ENCODE results near the gene KHDRBS2.

Gene KHDRBS2

GRCh38 chr6:62009445-62009844, 276.6 kb downstream of the KHDRBS2 start:
- DNase-seq: no peak

GRCh38 chr6:61989616-61990015, 296.4 kb downstream of the KHDRBS2 start:
- DNase-seq: no peak

- DNase-seq: no peak
Observed at GRCh38 chr6:61980622-61981021, 305.4 kb downstream of the KHDRBS2 start.

GRCh38 chr6:61977947-61978346, 308.1 kb downstream of the KHDRBS2 start:
- DNase-seq: no peak

- DNase-seq: no peak
Observed at GRCh38 chr6:61977099-61977498, 308.9 kb downstream of the KHDRBS2 start.

GRCh38 chr6:61959196-61959595, 326.8 kb downstream of the KHDRBS2 start:
- no peak for DNase-seq

- DNase-seq: no peak
Observed at GRCh38 chr6:61953851-61954250, 332.2 kb downstream of the KHDRBS2 start.

GRCh38 chr6:61951586-61951985, 334.4 kb downstream of the KHDRBS2 start:
- no peak for DNase-seq

- no peak for DNase-seq
Observed at GRCh38 chr6:61950811-61951210, 335.2 kb downstream of the KHDRBS2 start.

- no peak for DNase-seq
Observed at GRCh38 chr6:61949971-61950370, 336.1 kb downstream of the KHDRBS2 start.

- no peak for DNase-seq
Observed at GRCh38 chr6:61949161-61949560, 336.9 kb downstream of the KHDRBS2 start.

- DNase-seq: no peak
Observed at GRCh38 chr6:61947311-61947947, 338.6 kb downstream of the KHDRBS2 start.

GRCh38 chr6:61940919-61941318, 345.1 kb downstream of the KHDRBS2 start:
- DNase-seq: no peak

- no peak for DNase-seq
Observed at GRCh38 chr6:61935242-61935846, 350.7 kb downstream of the KHDRBS2 start.

GRCh38 chr6:61909486-61909885, 376.5 kb downstream of the KHDRBS2 start:
- no peak for DNase-seq

- no peak for DNase-seq
Observed at GRCh38 chr6:61901748-61902147, 384.3 kb downstream of the KHDRBS2 start.

GRCh38 chr6:61894536-61894935, 391.5 kb downstream of the KHDRBS2 start:
- DNase-seq: no peak

GRCh38 chr6:61887423-61887822, 398.6 kb downstream of the KHDRBS2 start:
- DNase-seq: no peak

- no peak for DNase-seq
Observed at GRCh38 chr6:61886608-61887259, 399.3 kb downstream of the KHDRBS2 start.

GRCh38 chr6:61869632-61870400, 416.2 kb downstream of the KHDRBS2 start:
- no peak for DNase-seq

- DNase-seq: no peak
Observed at GRCh38 chr6:61868507-61869080, 417.4 kb downstream of the KHDRBS2 start.

- DNase-seq: no peak
Observed at GRCh38 chr6:61867635-61868034, 418.4 kb downstream of the KHDRBS2 start.

GRCh38 chr6:61857541-61857940, 428.5 kb downstream of the KHDRBS2 start:
- DNase-seq: no peak
